ENCODE measurements around the gene TMOD1.

TMOD1 gene

DNA sequence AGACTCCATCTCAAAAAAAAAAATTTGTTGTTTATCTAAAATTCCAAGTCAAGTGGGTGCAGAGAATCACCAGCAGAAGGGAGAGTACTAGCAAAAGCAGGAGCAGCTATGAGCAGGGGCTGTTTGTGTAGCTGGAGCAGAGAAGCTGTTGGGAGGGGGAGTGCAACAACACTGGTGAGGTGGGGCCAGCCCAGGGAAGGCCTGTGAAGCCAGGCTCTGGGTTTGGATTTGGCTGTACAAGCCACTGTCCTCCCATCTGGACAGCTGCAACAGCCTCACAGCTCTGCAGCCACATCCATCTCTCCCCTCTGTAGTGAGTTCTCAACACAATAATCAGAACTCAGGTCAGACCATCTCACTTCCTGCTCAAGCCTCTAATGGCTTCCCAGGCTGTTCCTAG, 59.4 kb downstream of the TMOD1 start:
- H3K27ac Mint-ChIP-seq: no peak overlapping the region
- H3K9me3 Mint-ChIP-seq: no peaks in the 10 kb centered on the region
- H3K27me3 Mint-ChIP-seq: peaks cover 6% of the 10 kb centered on the region
- peaks cover 5% of the 10 kb centered on the region for H3K4me1 Mint-ChIP-seq
- no peaks in the 10 kb centered on the region for H3K36me3 Mint-ChIP-seq
- no peak overlapping the region for H3K4me3 Mint-ChIP-seq

DNA sequence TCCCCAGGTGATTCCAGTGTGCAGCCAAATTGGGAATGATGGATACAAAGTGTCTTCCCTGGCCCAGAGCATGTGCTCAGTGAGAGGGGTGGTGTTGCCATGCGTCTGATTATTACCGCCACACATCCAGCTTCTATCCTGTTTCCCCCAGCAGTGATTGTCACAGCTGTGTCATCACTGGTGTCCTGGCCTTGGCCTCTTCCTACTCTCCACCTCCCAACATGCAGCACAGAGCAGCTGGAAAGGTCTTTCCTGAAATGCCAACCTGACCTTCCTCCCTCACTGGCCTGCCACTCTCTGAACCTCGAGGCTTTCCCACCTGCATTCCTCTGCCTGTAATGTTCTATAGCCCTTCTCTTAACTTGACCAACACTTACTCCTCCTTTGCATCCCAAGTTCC, 60.0 kb downstream of the TMOD1 start:
- H3K4me1 Mint-ChIP-seq: peaks cover 5% of the 10 kb centered on the region
- no peak overlapping the region for H3K27ac Mint-ChIP-seq
- no peaks in the 10 kb centered on the region for H3K36me3 Mint-ChIP-seq
- H3K4me3 Mint-ChIP-seq: no peak overlapping the region
- H3K9me3 Mint-ChIP-seq: no peaks in the 10 kb centered on the region
- peaks cover 6% of the 10 kb centered on the region for H3K27me3 Mint-ChIP-seq

DNA sequence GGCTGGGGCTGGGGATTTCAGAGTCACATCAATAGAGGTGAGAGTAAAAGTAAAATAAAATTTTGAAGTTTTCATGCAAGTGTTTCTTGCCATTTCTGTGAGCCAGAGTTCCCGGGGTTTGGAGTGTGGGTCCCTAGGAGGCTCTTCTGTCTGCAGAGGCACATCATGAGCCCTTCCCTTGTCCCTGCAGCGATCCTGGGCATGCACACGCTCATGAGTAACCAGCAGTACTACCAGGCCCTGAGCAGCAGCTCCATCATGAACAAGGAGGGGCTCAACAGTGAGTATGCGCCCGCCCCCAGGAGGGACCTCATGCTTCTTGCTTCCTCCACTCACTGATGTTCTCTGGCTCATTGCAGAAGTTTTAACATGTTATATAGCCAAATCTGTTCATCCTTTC, 61.1 kb downstream of the TMOD1 start:
- Mint-ChIP-seq H3K27me3 (peaks cover 6% of the 10 kb centered on the region), H3K27ac (no peak overlapping the region), H3K4me1 (peaks cover 5% of the 10 kb centered on the region), H3K4me3 (no peak overlapping the region), H3K9me3 (no peaks in the 10 kb centered on the region), H3K36me3 (no peaks in the 10 kb centered on the region)

DNA sequence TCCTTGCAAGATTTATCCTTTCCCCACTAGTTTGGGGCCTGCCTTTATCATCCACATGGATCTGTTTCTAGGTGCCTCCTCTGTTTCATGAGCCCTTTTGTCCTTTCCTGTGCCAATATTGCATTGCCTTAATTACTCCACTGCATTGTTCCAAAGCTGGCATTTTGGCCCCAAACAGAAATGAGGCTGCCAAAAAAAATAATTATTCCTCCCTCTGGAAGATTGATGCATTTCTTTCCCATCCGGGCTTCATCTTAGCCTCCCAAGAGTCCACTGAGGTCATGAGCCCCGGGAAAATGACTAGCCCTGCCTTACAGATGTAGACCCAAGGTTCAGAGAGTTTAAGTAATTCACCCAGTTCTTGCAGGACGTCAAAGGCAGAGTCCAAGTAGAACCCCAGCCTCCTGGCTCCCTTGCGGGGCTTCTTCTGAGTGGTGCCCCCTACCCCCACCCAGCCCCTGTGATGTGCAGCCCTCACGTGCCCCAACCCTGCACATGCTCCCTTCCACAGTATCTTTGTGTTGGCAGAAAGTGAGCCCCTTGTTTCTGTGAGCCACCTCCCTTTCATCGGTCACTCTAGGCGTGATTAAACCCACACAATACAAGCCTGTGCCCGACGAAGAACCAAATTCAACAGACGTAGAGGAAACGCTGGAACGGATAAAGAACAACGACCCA, 62.1 kb downstream of the TMOD1 start:
- no peak overlapping the region for H3K4me3 Mint-ChIP-seq
- H3K27ac Mint-ChIP-seq: no peak overlapping the region
- H3K27me3 Mint-ChIP-seq: peaks cover 5% of the 10 kb centered on the region
- H3K36me3 Mint-ChIP-seq: no peaks in the 10 kb centered on the region
- H3K9me3 Mint-ChIP-seq: no peaks in the 10 kb centered on the region
- H3K4me1 Mint-ChIP-seq: peaks cover 5% of the 10 kb centered on the region

DNA sequence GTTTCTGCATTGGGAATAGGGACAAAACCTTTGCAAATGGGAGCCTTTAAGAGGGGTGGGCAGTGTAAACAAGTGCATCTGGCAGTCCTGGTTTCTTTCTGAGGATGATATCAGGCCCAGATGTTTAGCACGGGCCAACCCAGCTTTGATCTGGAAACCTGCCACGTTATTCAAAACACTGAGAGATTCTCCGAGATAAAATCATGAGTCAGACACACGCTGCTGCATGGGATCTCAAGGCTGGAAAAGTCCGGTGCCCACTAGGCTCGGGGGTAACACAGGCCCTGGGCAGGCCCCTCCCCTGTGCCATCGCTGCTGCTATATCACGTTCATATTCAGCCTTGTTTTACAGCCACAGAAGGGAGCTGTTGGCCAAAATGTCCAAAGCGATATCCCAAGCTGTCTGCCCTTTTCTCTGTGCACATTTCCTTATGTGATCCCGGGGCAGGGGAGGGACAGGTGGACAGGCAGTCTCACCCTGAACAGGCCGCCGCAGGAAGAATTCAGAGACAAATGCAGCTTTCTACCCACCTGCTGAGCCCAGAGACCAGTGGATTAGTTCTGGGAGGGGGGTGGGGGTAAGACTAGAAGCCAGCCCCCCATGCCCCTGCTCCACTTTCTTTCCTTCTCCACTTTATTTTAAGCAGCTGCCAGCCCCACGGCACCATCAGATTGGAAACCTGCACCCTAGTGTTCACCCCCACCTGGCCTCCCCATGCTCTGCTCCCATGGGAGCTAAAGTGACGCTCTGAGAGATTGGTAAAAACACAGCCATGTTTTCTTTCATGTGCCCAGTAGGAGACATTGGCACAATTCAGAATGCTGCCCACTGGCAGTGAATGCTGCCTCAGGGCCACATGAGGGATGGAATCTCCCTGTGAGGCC, 63.1 kb downstream of the TMOD1 start:
- H3K27ac Mint-ChIP-seq: no peak overlapping the region
- H3K36me3 Mint-ChIP-seq: no peaks in the 10 kb centered on the region
- H3K4me1 Mint-ChIP-seq: no peaks in the 10 kb centered on the region
- peaks cover 5% of the 10 kb centered on the region for H3K27me3 Mint-ChIP-seq
- H3K9me3 Mint-ChIP-seq: no peaks in the 10 kb centered on the region
- no peak overlapping the region for H3K4me3 Mint-ChIP-seq

DNA sequence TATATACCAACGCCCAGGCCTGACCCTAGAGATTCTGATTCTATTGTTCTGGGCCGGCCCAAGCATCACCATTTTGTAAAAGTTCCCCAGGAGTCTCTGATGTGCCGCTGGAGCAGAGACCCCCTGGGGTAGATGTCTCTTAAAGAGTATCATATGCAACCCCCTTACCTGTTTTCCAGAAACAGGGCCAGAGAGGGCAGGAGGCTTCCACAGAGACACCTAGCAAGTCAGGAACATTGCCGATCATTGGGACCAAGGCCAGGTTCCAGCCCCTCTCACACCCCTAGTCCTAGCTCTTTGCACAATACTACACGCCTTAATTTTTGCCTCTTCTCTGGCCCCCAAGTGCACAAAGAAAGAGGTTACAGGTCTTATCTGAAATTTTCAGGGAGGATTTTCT, 63.8 kb downstream of the TMOD1 start:
- Mint-ChIP-seq H3K4me3 (no peak overlapping the region), H3K27me3 (no peaks in the 10 kb centered on the region), H3K36me3 (no peaks in the 10 kb centered on the region), H3K27ac (no peak overlapping the region), H3K9me3 (no peaks in the 10 kb centered on the region), H3K4me1 (no peaks in the 10 kb centered on the region)

DNA sequence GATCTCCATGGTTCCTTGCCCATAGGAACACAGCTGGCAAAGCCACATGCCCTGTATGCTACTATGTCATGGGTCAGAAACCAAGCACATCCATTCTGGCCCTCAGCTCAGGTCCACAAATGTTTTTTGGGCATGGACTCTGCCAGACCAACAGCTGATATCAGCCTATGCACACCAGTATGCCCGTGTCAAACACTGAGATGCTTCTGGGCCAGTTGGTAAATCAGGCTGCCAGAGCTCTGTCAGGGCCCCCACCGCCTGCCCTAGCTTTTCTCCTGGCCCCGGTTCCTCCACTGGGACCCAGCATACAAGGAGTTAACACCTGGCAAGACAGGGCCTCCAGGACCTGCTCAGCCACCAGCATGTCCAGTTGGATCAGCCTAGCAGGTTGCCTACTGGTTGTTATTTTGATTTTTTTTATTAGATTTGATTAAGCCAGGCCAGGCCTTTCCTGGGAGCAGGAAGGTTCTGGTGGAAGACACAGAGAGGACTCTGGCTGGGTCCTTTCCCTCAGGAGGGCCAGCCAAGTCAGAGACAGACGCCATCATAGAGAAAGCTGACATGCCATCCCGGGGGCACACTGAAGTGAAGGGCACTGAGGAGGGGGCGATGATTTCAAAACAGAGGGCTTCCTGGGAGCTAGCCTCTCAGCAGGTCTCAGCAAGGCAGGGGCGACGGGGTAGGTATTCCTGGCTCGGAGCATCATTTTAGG, 65.9 kb downstream of the TMOD1 start:
- H3K4me3 Mint-ChIP-seq: no peak overlapping the region
- H3K9me3 Mint-ChIP-seq: no peaks in the 10 kb centered on the region
- H3K4me1 Mint-ChIP-seq: no peaks in the 10 kb centered on the region
- no peaks in the 10 kb centered on the region for H3K36me3 Mint-ChIP-seq
- H3K27me3 Mint-ChIP-seq: no peaks in the 10 kb centered on the region
- no peak overlapping the region for H3K27ac Mint-ChIP-seq

DNA sequence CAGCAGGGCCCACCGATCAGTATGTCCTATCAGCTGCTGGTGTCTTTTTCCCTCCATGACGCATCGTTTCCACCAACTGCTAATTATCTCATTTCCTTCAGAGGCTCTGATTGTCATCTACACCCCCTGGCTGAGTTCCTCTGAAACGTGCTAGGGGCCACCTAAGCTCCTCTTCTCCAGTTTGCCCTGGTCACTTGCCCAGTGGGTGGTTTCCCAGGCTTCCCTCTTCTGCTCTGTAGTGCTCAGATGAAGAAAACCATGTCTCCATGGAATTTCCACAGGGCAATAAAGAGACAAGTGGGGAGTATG, 66.4 kb downstream of the TMOD1 start:
- no peaks in the 10 kb centered on the region for H3K4me1 Mint-ChIP-seq
- no peaks in the 10 kb centered on the region for H3K27me3 Mint-ChIP-seq
- H3K27ac Mint-ChIP-seq: no peak overlapping the region
- no peaks in the 10 kb centered on the region for H3K36me3 Mint-ChIP-seq
- H3K4me3 Mint-ChIP-seq: no peak overlapping the region
- no peaks in the 10 kb centered on the region for H3K9me3 Mint-ChIP-seq

DNA sequence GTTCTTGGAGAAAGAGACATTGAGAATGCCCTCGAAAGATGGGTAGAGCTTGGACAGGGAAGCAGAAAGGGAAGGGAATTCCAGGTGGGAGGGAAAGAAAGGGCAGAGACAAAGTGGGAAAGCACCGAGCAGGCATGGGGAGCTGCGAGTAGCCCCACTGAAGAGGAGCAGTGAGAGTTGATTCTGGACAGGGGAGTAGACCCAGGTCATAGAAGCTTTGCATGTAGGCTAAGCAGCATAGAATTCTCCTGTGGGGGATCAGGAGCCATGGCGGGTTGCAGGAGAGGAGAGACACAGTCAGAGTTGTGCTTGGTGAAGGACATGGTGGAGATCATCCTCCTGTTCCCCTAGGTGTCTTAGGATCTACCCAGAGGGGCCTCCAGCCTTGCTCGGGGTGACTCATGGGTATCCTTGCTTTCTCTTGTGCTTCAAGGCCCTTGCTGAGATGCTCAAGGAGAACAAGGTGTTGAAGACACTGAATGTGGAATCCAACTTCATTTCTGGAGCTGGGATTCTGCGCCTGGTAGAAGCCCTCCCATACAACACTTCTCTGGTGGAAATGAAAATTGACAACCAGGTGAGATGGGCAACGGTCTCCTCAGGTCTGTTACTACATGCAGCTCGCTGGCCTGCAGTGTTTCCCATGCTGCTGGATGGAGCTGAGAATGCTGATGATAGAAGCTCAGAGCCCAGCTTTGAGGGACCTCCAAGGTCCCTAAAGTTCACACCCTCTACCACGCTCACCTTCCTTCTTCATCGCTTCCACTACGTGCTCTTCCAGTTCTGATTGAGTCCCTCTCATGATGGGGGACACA, 67.2 kb downstream of the TMOD1 start:
- no peaks in the 10 kb centered on the region for H3K27me3 Mint-ChIP-seq
- no peak overlapping the region for H3K27ac Mint-ChIP-seq
- H3K4me1 Mint-ChIP-seq: peaks cover 2% of the 10 kb centered on the region
- no peaks in the 10 kb centered on the region for H3K9me3 Mint-ChIP-seq
- no peaks in the 10 kb centered on the region for H3K36me3 Mint-ChIP-seq
- no peak overlapping the region for H3K4me3 Mint-ChIP-seq

DNA sequence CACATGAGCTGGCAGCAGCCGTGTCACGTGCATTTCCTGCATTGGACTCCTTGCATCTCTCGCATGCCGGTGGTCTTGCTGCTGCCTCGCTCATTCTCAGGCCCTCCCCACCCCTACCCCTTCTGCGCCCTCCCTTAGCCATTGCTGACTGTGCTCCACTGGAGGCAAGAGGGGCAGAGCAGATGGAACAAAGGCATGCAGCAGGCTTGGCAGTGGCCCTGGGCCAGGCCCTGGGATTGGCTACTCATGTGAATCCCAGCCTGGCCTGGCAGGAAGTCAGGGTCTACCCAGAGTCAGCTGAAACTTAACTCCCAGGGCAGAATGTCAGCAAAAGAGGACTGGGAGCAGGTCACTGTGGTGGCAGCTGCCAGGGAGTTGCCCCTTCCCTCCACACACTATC, 69.4 kb downstream of the TMOD1 start:
- Mint-ChIP-seq H3K4me1 (peaks cover 18% of the 10 kb centered on the region), H3K27ac (no peak overlapping the region), H3K27me3 (no peaks in the 10 kb centered on the region), H3K9me3 (no peaks in the 10 kb centered on the region), H3K4me3 (no peak overlapping the region), H3K36me3 (no peaks in the 10 kb centered on the region)

DNA sequence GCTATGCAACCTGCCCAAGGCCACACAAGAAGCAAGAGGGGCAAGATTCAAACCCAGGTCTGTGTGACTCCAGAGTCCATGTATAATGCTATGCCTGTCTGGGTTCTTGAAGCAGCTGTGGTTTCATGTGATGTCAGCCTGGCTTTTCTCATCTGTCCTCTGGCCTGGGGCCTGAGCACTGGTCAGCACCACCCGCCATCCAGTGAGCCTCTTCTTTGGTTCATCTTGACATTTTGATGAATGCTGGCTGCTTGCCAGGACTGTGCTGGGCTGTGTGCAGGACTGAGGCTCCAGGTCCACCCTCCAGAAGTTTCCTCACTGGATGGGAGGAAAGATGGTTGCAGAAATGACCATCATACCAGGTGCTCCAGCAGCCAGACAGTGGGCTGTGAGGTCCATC, 70.2 kb downstream of the TMOD1 start:
- Mint-ChIP-seq H3K9me3 (no peaks in the 10 kb centered on the region), H3K4me3 (no peak overlapping the region)

DNA sequence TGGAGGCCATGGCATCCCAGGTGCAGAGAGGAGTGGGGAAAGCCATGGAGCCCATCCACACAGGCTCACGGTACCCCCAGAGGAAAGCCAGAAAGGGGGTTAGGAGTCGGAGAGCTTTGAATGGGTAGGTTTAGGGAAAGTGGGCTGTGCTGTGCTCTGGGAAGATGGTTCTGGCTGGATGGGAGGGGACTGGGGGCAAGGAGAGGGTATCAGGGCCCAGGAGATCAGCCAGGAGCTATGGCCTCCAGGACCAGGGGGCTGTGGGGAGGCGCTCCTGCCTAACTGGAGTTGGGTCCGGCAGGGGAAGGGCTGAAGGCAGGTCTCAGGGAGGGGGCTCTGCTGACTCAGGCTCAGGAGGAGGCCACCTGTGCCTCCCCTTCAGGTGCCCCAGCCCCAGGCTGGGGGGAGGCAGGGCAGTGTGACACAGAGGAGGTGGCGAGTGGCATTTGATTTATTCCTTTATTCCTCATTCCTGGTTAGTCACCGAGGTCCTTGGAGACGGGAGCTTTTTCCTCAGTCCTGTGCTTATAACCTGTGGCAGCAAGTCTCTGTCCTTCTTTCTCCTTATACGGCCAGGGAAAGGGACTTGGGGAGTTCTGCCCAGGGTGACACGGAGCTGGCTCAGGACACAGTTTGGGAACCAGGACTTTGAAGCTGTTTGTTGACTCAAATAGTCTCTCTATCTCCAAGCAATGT, 70.9 kb downstream of the TMOD1 start:
- Mint-ChIP-seq H3K27me3 (no peaks in the 10 kb centered on the region), H3K9me3 (no peaks in the 10 kb centered on the region), H3K4me1 (peaks cover 20% of the 10 kb centered on the region), H3K36me3 (no peaks in the 10 kb centered on the region), H3K4me3 (no peak overlapping the region), H3K27ac (no peak overlapping the region)

More for the DNA sequence above, 70.2 kb downstream of the TMOD1 start:
- Mint-ChIP-seq H3K36me3 (no peaks in the 10 kb centered on the region), H3K27ac (no peak overlapping the region), H3K27me3 (no peaks in the 10 kb centered on the region), H3K4me1 (peaks cover 20% of the 10 kb centered on the region)

DNA sequence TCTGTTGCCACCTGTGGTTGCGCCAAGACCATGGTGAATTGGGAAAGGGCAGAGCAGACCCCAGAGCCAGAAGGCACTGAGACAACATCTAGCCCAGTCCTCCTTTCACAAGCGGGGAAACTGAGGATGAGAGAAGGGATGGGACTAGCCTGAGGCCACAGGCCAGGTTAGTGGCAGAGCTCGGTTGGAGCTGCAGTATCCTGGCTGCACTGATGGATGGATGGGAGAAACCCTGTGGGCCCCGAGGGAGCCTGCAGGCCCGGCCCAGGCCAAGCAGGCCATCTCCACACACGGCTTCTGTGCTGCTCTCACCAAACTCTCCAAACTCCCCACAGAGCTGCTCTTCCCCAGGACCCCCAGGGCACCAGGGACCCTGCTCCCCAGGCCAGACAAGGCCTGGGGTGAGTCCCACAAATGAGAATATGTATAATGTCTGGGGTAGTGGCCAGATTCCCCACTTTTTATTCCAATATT, 71.5 kb downstream of the TMOD1 start:
- Mint-ChIP-seq H3K27me3 (no peaks in the 10 kb centered on the region), H3K4me1 (peaks cover 20% of the 10 kb centered on the region), H3K9me3 (no peaks in the 10 kb centered on the region), H3K4me3 (no peak overlapping the region), H3K27ac (no peak overlapping the region), H3K36me3 (no peaks in the 10 kb centered on the region)

DNA sequence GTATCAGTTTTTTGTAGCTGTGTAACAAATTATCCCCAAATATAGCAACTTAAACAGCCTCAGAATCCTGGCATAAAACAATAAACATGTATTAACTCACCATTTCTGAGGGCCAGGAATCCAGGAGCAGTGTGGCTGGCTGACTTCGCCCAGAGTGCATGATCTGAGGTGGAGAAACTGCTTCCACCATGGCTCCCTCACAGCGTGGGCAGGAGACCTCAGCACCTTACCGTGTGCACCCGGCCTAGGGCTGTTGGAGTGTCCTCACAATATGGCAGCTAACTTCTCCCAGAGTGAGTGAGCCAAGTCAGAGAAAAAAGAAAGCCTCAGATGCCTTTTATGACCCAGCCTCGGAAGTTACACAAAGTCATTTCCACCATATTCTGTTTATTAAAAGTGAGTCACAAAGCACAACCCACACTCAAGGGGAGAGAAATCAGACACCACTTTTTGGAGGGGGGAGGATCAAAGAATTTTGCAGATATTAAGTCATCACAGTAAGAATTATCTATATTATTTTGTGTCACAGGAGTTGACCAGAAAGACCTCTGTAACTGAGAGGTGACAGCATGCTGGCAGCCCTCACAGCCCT, 72.1 kb downstream of the TMOD1 start:
- H3K36me3 Mint-ChIP-seq: peaks cover 1% of the 10 kb centered on the region
- no peaks in the 10 kb centered on the region for H3K9me3 Mint-ChIP-seq
- H3K4me1 Mint-ChIP-seq: peaks cover 20% of the 10 kb centered on the region
- H3K27ac Mint-ChIP-seq: no peak overlapping the region
- no peaks in the 10 kb centered on the region for H3K27me3 Mint-ChIP-seq
- H3K4me3 Mint-ChIP-seq: peak overlapping the region; percentile 27
